Neural crest cell (in vitro differentiated cells): ENCODE measurements around the gene TEX264. TPM values are rescaled to one million over a fixed set of nuclear protein-coding genes. Genes with fewer than 3 reads are reported as not detected.
A peak's percentile ranks its signal among the peaks of the same experiment; 100 is the strongest.

Experiments used
- DNase-seq: peaks from one replicate; pipeline ENCODE4 v3.0.0; 2021; ENCODE audit warnings: low read depth, mixed read lengths, low spot score
- H3K27ac Mint-ChIP-seq: one replicate; pipeline ENCODE4 v1.8.0; 2021; ENCODE audit warnings: mild to moderate bottlenecking, mixed read lengths; ENCODE audit not compliant: unreplicated experiment
- H3K27me3 Mint-ChIP-seq: 2 replicates; pipeline ENCODE4 v1.8.0; 2021; ENCODE audit warnings: low read depth, mild to moderate bottlenecking, mixed read lengths
- H3K36me3 Mint-ChIP-seq: 2 replicates; pipeline ENCODE4 v1.8.0; 2021; ENCODE audit warnings: low read depth, mild to moderate bottlenecking, mixed read lengths
- H3K4me1 Mint-ChIP-seq: 2 replicates; pipeline ENCODE4 v1.8.0; 2021; ENCODE audit warnings: mixed read lengths
- H3K4me3 Mint-ChIP-seq: one replicate; pipeline ENCODE4 v1.8.0; 2021; ENCODE audit warnings: mild to moderate bottlenecking, mixed read lengths
- H3K9me3 Mint-ChIP-seq: 2 replicates; pipeline ENCODE4 v1.8.0; 2021; ENCODE audit warnings: mixed read lengths
- CTCF ChIP-seq: fragments of 200-600 bp; sonication (generic); conservative IDR thresholded peaks from 2 replicates; pipeline ENCODE4 v1.5.0; 2021; ENCODE audit warnings: antibody characterized with exemption, mild to moderate bottlenecking
- total RNA-seq: library from RNA; stranded (reverse); gene quantifications from 2 replicates; pipeline ENCODE4 v1.2.1, GENCODE V29; 2021

Gene TEX264
- total RNA-seq, 1 donor from 2014 or later = 23.2 TPM

DNA sequence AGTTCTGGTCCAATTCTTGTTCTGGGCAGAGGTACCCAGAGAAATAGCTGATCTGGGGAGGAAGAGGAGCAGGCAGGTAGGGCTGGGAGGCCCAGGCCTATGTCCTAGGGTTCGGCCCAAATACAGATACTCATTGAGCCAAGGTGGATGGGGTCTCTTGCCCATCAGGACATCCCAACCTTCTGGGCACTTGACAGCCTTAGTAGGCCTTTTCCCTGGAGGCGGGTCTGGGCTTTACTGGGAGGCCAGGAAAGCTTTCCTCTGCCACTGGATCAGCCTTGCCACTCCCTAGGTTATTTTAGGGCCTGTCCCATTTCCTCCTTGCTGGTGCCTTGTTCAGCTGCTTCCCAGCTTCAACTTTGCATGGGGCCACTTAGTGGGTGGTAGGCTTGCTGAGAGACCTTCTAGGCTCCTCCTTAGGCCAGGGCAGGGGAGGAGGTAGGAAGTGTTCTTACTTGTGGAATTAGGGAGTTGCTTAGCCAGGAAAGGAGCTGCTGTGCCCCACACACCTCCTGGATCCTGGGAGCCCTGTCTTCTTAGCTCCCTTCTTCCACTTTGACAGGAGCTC is 9.7 kb downstream of the TEX264 start:
- H3K9me3 Mint-ChIP-seq = no peaks in the 10 kb centered on the region
- H3K27me3 Mint-ChIP-seq = no peaks in the 10 kb centered on the region
- no peak overlapping the region for H3K4me3 Mint-ChIP-seq
- H3K27ac Mint-ChIP-seq = peak overlapping the region; percentile 58
- H3K4me1 Mint-ChIP-seq = peaks cover 10% of the 10 kb centered on the region
- TF ChIP-seq CTCF = no peak
- no peak for DNase-seq
- H3K36me3 Mint-ChIP-seq = peaks cover 1% of the 10 kb centered on the region

GRCh38 chr3:51681453-51681852 is 10.4 kb downstream of the TEX264 start:
- Mint-ChIP-seq H3K27ac (peak overlapping the region; percentile 79), H3K36me3 (no peaks in the 10 kb centered on the region), H3K4me1 (peaks cover 10% of the 10 kb centered on the region), H3K9me3 (no peaks in the 10 kb centered on the region), H3K27me3 (no peaks in the 10 kb centered on the region), H3K4me3 (no peak overlapping the region)
- no peak for DNase-seq
- no peak for TF ChIP-seq CTCF

- no peaks in the 10 kb centered on the region for H3K27me3 Mint-ChIP-seq
Observed at GRCh38 chr3:51682079-51682478, 11.0 kb downstream of the TEX264 start.

GRCh38 chr3:51682526-51682925 is 11.5 kb downstream of the TEX264 start:
- DNase-seq = no peak
- Mint-ChIP-seq H3K4me3 (no peak overlapping the region), H3K4me1 (peaks cover 10% of the 10 kb centered on the region), H3K36me3 (no peaks in the 10 kb centered on the region), H3K27ac (no peak overlapping the region), H3K9me3 (no peaks in the 10 kb centered on the region), H3K27me3 (no peaks in the 10 kb centered on the region)
- no peak for TF ChIP-seq CTCF

More at GRCh38 chr3:51682079-51682478, 11.0 kb downstream of the TEX264 start:
- Mint-ChIP-seq H3K4me3 (no peak overlapping the region), H3K4me1 (peaks cover 10% of the 10 kb centered on the region), H3K9me3 (no peaks in the 10 kb centered on the region), H3K36me3 (no peaks in the 10 kb centered on the region), H3K27ac (no peak overlapping the region)
- DNase-seq = peak; percentile 48
- peak; percentile 78 for TF ChIP-seq CTCF

GRCh38 chr3:51683566-51683965 is 12.5 kb downstream of the TEX264 start:
- Mint-ChIP-seq H3K27me3 (no peaks in the 10 kb centered on the region), H3K9me3 (no peaks in the 10 kb centered on the region), H3K4me3 (no peak overlapping the region), H3K36me3 (no peaks in the 10 kb centered on the region), H3K4me1 (peaks cover 10% of the 10 kb centered on the region), H3K27ac (no peak overlapping the region)
- no peak for TF ChIP-seq CTCF
- DNase-seq = no peak
